NCI-H774 (cell line): ENCODE results near the gene NRXN3.
"Not testable (repeated sequence)": the region's sequence is repeated elsewhere in the genome, so short reads cannot be mapped to it uniquely, and the experiment has no call there.

Experiments used
- DNase-seq: peaks from one replicate; lab custom pipeline; 2025; lab: John Stamatoyannopoulos, UW

The NRXN3 gene

GRCh38 chr14:79074510-79074909 lies 904.3 kb downstream of the NRXN3 start:
- no peak for DNase-seq

DNA sequence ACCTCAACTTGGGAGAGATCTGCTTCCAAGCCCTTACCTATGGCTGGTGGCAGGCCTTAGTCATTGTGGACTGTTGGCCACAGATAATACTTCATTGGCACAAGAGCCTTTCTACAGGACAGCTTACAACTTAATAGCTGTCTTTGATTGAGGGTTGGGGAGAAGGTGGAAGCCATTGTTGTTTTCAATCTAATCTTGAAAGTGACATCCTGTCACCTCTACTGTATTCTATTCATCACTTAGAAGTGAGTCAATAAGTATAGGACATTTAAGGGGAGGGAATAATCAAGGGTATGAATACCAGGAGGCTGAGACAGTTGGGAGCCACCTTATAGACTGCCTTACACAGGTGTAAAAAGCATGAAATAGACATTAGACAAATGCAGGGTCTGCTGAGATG lies 906.3 kb downstream of the NRXN3 start:
- no peak for DNase-seq

- no peak for DNase-seq
Measured at GRCh38 chr14:79077096-79077495, 906.9 kb downstream of the NRXN3 start.

- DNase-seq: no peak
Measured at GRCh38 chr14:79080040-79080439, 909.9 kb downstream of the NRXN3 start.

- DNase-seq: no peak
Measured at GRCh38 chr14:79082883-79083282, 912.7 kb downstream of the NRXN3 start.

- no peak for DNase-seq
Measured at GRCh38 chr14:79083356-79083755, 913.2 kb downstream of the NRXN3 start.

GRCh38 chr14:79084861-79085260 lies 914.7 kb downstream of the NRXN3 start:
- no peak for DNase-seq

GRCh38 chr14:79089576-79089975 lies 919.4 kb downstream of the NRXN3 start:
- no peak for DNase-seq

DNA sequence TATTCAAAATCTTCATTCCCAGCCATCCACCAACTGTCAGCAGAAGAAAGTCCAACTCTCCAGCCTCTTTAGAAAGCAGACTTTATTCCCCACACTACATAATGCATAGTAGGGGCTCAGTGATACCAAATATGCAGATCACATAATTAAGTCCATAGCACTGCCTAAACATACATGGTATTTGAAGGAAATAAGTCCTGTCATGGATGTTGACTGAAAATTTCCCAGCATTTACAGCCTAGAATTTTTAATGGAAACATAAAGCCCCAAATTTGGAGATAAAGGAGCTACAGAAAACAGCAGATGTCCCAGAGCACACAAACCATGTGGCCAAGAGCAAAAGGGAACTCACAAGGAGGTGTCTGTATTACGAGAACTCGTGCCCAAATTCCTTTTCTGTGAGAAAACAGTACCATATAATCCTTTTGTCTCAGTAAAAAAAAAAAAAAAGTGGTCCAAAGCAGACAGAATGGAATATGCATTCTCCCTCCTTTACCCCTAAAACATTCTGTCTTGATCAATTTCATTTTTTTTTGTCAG lies 920.5 kb downstream of the NRXN3 start:
- no peak for DNase-seq

GRCh38 chr14:79091381-79091963 lies 921.3 kb downstream of the NRXN3 start:
- no peak for DNase-seq

DNA sequence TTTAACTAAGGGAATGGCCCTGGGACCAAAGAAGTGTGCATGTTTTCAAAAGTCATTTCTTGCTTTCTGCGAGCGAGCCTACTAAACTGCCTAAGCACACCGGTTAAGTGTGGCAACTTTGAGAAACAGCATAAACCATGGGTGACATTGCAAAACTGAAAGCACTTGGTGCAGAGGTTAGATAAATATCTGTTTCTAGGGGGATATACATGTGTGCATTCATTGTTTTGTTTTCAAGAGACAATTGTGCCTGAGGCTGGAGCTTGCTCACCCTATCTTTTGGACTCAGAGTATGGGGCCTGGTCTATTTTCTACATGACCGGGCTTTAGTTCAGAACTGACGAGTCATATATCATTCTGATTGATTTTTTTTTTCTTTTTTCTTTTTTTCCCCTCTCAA lies 923.4 kb downstream of the NRXN3 start:
- no peak for DNase-seq

DNA sequence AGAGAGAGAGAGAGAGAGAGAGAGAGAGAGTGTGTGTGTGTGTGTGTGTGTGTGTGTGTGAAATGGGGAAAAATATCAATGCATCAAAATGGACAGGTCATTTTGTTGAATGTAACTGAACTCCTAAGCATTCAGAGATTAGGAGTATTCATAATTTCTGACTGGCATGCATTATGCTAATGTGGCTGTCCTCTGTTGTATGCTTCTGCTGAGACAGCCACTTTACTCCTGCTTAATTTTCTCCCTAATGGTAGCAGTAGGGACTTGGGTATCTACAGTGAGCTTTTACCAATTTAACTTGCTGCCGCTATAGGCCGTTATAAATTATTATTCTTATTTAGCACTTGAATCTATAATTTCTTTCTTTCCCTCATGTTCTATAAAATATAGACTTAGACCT lies 924.8 kb downstream of the NRXN3 start:
- DNase-seq: no peak

DNA sequence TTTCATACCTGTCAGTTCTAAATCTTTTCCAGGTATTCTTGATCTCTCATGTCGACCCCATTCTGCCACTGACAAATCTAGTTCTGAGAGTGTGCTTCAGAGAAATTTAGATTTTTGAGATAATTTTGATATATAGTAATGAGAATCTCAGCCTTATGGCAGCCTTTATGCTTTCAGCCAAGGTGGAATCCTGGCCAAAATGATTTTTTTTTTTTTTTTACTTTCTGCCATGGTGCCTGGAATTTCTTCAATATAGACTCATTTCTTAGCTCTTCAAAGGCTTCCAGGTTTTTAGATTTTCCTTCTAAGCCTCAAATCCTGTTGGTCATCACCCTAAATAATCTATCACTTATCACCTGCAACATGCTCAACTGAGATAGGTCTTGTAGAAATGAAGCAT lies 926.6 kb downstream of the NRXN3 start:
- no peak for DNase-seq

- DNase-seq: no peak
Measured at GRCh38 chr14:79098324-79098723, 928.2 kb downstream of the NRXN3 start.

GRCh38 chr14:79100578-79100977 lies 930.4 kb downstream of the NRXN3 start:
- DNase-seq: no peak

GRCh38 chr14:79101388-79101787 lies 931.2 kb downstream of the NRXN3 start:
- no peak for DNase-seq

DNA sequence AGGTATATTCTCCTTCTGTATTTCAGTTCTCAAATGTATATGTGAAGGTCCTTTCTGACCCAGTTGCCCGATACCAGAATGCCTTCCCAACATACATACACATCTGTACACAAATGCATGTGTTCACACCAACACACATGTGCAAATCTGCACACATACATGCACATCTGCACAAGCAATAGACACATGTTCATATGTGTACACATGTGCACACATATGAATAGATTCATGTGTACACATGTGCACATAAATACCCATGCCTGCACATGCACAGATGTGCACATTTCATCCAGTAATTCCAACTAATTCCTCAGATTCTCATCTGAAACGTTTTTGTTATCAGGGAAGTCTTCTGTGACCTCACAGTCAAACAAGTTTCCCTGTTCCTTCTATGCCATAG lies 933.6 kb downstream of the NRXN3 start:
- no peak for DNase-seq

- DNase-seq: not testable (repeated sequence)
Measured at GRCh38 chr14:79110564-79110963, 940.4 kb downstream of the NRXN3 start.

DNA sequence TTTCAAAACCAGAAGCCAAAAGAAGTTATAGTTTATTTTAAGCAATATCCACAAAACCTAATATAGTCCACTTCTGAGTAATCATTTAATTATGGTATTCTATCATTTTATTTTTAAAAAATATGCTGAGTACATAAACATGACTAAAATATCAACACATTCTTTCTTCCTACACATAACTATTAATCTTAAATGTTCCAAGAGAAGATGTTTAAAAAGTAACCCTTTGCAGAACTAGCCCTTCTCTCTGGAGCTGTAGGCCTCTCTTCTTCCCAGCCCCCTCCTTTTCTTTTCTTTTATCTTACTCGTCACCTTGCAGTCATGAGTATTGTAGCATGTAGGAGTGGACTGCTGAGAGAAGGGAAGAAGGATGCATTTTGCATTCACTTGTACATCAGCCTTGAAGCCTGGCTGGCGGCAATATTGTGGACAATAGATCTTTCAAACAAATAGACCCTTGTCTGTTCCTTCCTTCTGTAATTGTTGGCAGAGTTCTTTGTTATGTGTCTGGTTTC lies 941.9 kb downstream of the NRXN3 start:
- no peak for DNase-seq

GRCh38 chr14:79117561-79117960 lies 947.4 kb downstream of the NRXN3 start:
- no peak for DNase-seq

DNA sequence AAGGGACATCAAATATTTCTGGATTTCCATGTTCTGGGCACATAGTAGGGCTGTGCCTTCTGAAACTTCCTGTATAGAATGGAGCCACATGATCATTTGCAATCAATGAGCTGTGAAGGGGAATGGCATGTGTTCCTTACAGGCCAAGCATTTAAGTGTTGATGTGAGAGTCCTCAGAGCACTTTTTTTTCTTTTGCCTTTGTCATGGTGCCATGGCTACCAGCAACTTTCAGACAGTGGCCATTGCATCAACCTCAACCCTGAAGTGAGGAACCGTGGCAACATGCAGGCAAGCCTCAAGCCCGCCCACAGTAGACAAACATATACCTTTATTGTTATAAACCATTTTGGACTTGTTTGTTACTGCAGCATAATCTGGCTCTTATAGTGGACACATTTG lies 948.1 kb downstream of the NRXN3 start:
- no peak for DNase-seq

DNA sequence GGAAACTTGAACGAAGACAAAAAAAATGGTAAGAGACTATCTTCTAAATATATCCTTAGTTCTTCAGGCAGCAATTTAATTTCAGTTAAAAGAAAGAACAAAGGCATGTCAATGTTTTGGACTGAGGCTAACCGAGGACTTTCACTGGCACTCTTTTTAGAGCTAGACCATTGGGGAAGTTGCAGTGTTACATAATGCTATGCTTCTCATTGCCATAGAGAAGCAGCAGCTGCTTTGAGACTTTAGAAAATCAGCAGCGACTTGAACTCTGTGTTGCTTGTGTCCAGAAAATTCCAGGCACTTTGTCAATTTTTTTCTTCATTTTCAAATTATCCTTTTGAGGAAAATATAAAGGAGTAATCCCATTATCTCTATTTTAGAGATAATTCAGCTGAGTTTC lies 964.2 kb downstream of the NRXN3 start:
- no peak for DNase-seq

DNA sequence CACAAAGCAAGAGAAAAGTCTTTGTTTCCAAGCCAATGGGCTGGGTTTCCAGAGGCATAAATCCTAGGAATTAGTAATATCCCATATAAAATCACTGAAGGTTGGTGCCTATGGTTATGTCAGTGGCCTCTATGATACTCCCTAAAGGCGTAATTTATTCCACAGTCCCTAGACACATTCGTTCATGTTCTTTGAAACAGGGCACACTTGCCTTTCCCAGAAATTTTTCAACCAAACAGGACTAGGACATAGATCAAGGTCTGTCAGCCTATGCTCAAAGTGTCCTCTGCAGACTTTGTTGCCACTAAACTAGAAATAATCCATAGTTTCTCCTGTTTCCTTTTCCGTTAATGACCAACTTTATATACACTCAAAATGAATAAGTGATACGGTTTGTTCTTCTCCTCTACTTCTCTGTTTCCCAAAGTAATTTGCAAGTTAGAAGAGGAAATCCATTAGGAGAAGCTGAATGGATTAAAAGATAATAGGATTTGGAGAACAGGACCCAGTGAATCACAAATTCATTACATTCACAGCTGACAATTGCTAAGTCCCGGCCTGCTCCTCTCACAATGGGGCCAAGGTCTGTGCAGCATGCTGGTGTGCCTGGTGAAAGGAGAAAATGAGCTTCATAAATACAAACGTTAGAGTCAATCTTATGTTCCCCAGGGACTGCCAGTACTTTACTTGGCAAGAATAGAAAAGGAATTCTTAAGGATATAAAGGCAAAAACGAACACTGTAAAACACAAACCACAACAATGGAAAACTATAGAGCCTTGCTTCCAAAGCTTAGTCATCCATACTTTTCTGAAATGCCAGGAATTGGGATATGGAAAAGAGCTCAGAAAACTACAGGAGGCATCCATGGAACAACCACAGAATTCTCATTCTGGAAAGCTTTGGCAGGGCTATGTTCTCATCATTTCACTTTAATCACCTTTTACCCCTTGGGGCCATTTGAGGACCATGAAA lies 966.2 kb downstream of the NRXN3 start:
- no peak for DNase-seq
